OCI-LY7 (cell line): Measurements from ENCODE around the gene CCDC124.

Source experiments
- CTCF ChIP-seq: fragments of 200-600 bp; sonication (generic); conservative IDR thresholded peaks from 2 replicates; pipeline ENCODE4 v1.5.1; 2014; ENCODE audit warnings: mild to moderate bottlenecking, antibody characterized with exemption, low read length, moderate library complexity, mixed read lengths
- EZH2phosphoT487 ChIP-seq: fragments of 200-600 bp; sonication (generic); IDR thresholded peaks from 2 replicates; pipeline ENCODE4 v1.6.1; 2018; ENCODE audit warnings: low read depth, borderline replicate concordance, mild to moderate bottlenecking, mixed run types, antibody characterized with exemption, low read length, moderate library complexity, mixed read lengths

GRCh38 chr19:17948514-17948900 lies 15.7 kb downstream of the CCDC124 start:
- no peak for TF ChIP-seq CTCF
- no peak for TF ChIP-seq EZH2phosphoT487
